GM21381 (cell line): ENCODE data around the gene ZNF740.
"Not testable (repeated sequence)": the region's sequence is repeated elsewhere in the genome, so short reads cannot be mapped to it uniquely, and the experiment has no call there.

Source experiments
- ATAC-seq: cut with Tn5 transposase; IDR thresholded peaks from one replicate; pipeline ENCODE4 v1.9.1; 2021; ENCODE audit warnings: mild to moderate bottlenecking, moderate library complexity; ENCODE audit not compliant: unreplicated experiment

The ZNF740 gene

GRCh38 chr12:53172352-53172751 is 8.2 kb upstream of the ZNF740 start:
- ATAC-seq = no peak

GRCh38 chr12:53173085-53173715 is 7.3 kb upstream of the ZNF740 start:
- ATAC-seq = no peak

GRCh38 chr12:53174881-53175491 is 5.5 kb upstream of the ZNF740 start:
- ATAC-seq = no peak

GRCh38 chr12:53176750-53177149 is 3.8 kb upstream of the ZNF740 start:
- no peak for ATAC-seq

- ATAC-seq = not testable (repeated sequence)
Observed at GRCh38 chr12:53177447-53177846, 3.1 kb upstream of the ZNF740 start.

- not testable (repeated sequence) for ATAC-seq
Observed at GRCh38 chr12:53178803-53179202, 1.7 kb upstream of the ZNF740 start.

- peak; percentile 3 for ATAC-seq
Observed at GRCh38 chr12:53179687-53180219, 769 bp upstream of the ZNF740 start.

- ATAC-seq = peak; percentile 45
Observed at GRCh38 chr12:53180931-53181645, 566 bp downstream of the ZNF740 start.

GRCh38 chr12:53181935-53182334 is 1.4 kb downstream of the ZNF740 start:
- no peak for ATAC-seq

- no peak for ATAC-seq
Observed at GRCh38 chr12:53182903-53183302, 2.4 kb downstream of the ZNF740 start.

GRCh38 chr12:53184828-53185227 is 4.3 kb downstream of the ZNF740 start:
- ATAC-seq = no peak

- ATAC-seq = no peak
Observed at GRCh38 chr12:53185582-53186153, 5.1 kb downstream of the ZNF740 start.

GRCh38 chr12:53186745-53187144 is 6.2 kb downstream of the ZNF740 start:
- no peak for ATAC-seq

- no peak for ATAC-seq
Observed at GRCh38 chr12:53187145-53187899, 6.8 kb downstream of the ZNF740 start.

GRCh38 chr12:53190108-53190729 is 9.7 kb downstream of the ZNF740 start:
- no peak for ATAC-seq

GRCh38 chr12:53191096-53191884 is 10.8 kb downstream of the ZNF740 start:
- no peak for ATAC-seq

GRCh38 chr12:53191885-53192530 is 11.5 kb downstream of the ZNF740 start:
- no peak for ATAC-seq

GRCh38 chr12:53192531-53193021 is 12.1 kb downstream of the ZNF740 start:
- ATAC-seq = no peak

- ATAC-seq = no peak
Observed at GRCh38 chr12:53193040-53193439, 12.5 kb downstream of the ZNF740 start.
